WTC11 (cell line): ENCODE data around the gene GMPR2. TPM values are rescaled to one million over a fixed set of nuclear protein-coding genes. Genes with fewer than 3 reads are reported as not detected.

ENCODE experiments used
- AFF4 ChIP-seq: sonication (generic); formaldehyde crosslinking; IDR thresholded peaks from 2 replicates; pipeline ENCODE4 v1.8.1; 2023; ENCODE audit warnings: mild to moderate bottlenecking, missing genetic modification reagents, borderline replicate concordance
- ATF1 ChIP-seq: sonication (generic); formaldehyde crosslinking; IDR thresholded peaks from 2 replicates; pipeline ENCODE4 v1.8.1; 2023; ENCODE audit warnings: mild to moderate bottlenecking, moderate library complexity, missing genetic modification reagents
- ESRRA ChIP-seq: sonication (generic); formaldehyde crosslinking; IDR thresholded peaks from 2 replicates; pipeline ENCODE4 v1.8.1; 2022; ENCODE audit warnings: mild to moderate bottlenecking, missing genetic modification reagents, borderline replicate concordance
- ETV6 ChIP-seq: sonication (generic); formaldehyde crosslinking; IDR thresholded peaks from 2 replicates; pipeline ENCODE4 v1.8.1; 2022; ENCODE audit warnings: mild to moderate bottlenecking, missing genetic modification reagents
- HMGA2 ChIP-seq: fragments of 250-450 bp; sonication (Bioruptor Pico); IDR thresholded peaks from 2 replicates; pipeline ENCODE4 v1.4.0; 2021; ENCODE audit warnings: mild to moderate bottlenecking, moderate library complexity
- KAT7 ChIP-seq: sonication (generic); formaldehyde crosslinking; IDR thresholded peaks from 2 replicates; pipeline ENCODE4 v1.8.1; 2023; ENCODE audit warnings: missing genetic modification reagents, mild to moderate bottlenecking, borderline replicate concordance
- MYBL2 ChIP-seq: sonication (generic); formaldehyde crosslinking; IDR thresholded peaks from 2 replicates; pipeline ENCODE4 v1.8.1; 2023; ENCODE audit warnings: mild to moderate bottlenecking, moderate library complexity, missing genetic modification reagents
- NFE2L1 ChIP-seq: sonication (generic); formaldehyde crosslinking; IDR thresholded peaks from 2 replicates; pipeline ENCODE4 v1.8.1; 2023; ENCODE audit warnings: missing genetic modification reagents
- RELA ChIP-seq: sonication (generic); formaldehyde crosslinking; IDR thresholded peaks from 2 replicates; pipeline ENCODE4 v1.8.1; 2022; ENCODE audit warnings: missing genetic modification reagents, mild to moderate bottlenecking, borderline replicate concordance
- SOX15 ChIP-seq: fragments of 250-450 bp; sonication (Bioruptor Pico); IDR thresholded peaks from 2 replicates; pipeline ENCODE4 v1.9.0; 2021; ENCODE audit warnings: mild to moderate bottlenecking
- SP1 ChIP-seq: sonication (generic); formaldehyde crosslinking; conservative IDR thresholded peaks from 2 replicates; pipeline ENCODE4 v1.8.1; 2022; ENCODE audit warnings: missing genetic modification reagents
- TEAD4 ChIP-seq: sonication (generic); formaldehyde crosslinking; IDR thresholded peaks from 2 replicates; pipeline ENCODE4 v1.8.0; 2022; ENCODE audit warnings: mild to moderate bottlenecking, missing genetic modification reagents
- TP53 ChIP-seq: sonication (generic); formaldehyde crosslinking; IDR thresholded peaks from 2 replicates; pipeline ENCODE4 v1.8.1; 2023; ENCODE audit warnings: mild to moderate bottlenecking, missing genetic modification reagents
- ZMAT4 ChIP-seq: fragments of 250-450 bp; sonication (Bioruptor Pico); IDR thresholded peaks from 2 replicates; pipeline ENCODE4 v1.9.0; 2021; ENCODE audit warnings: mild to moderate bottlenecking
- ZNF138 ChIP-seq: sonication (generic); formaldehyde crosslinking; conservative IDR thresholded peaks from 2 replicates; pipeline ENCODE4 v1.8.1; 2022; ENCODE audit warnings: mild to moderate bottlenecking, moderate library complexity, missing genetic modification reagents
- ZNF219 ChIP-seq: sonication (generic); formaldehyde crosslinking; IDR thresholded peaks from 2 replicates; pipeline ENCODE4 v1.8.0; 2023; ENCODE audit warnings: missing genetic modification reagents, mild to moderate bottlenecking, borderline replicate concordance
- ZNF232 ChIP-seq: sonication (generic); formaldehyde crosslinking; IDR thresholded peaks from 2 replicates; pipeline ENCODE4 v1.8.0; 2022; ENCODE audit warnings: mild to moderate bottlenecking, missing genetic modification reagents
- ZNF317 ChIP-seq: sonication (generic); formaldehyde crosslinking; IDR thresholded peaks from 2 replicates; pipeline ENCODE4 v1.8.1; 2023; ENCODE audit warnings: low read depth, mild to moderate bottlenecking, moderate library complexity, missing genetic modification reagents, borderline replicate concordance
- total RNA-seq: library from RNA; stranded (reverse); gene quantifications from 3 replicates; pipeline ENCODE4 v1.2.3, GENCODE V29; 2021
- TF ChIP-seq, protein P1 (sequence below): sonication (generic); formaldehyde crosslinking; IDR thresholded peaks from 2 replicates; pipeline ENCODE4 v1.8.0; 2023; ENCODE audit warnings: missing genetic modification reagents, mild to moderate bottlenecking, borderline replicate concordance
- TF ChIP-seq, protein P2 (sequence below): fragments of 250-450 bp; sonication (Bioruptor Pico); IDR thresholded peaks from 2 replicates; pipeline ENCODE4 v1.9.0; 2021; ENCODE audit warnings: mild to moderate bottlenecking, borderline replicate concordance
- TF ChIP-seq, protein P3 (sequence below): sonication (generic); formaldehyde crosslinking; IDR thresholded peaks from 2 replicates; pipeline ENCODE4 v1.8.1; 2023; ENCODE audit warnings: mild to moderate bottlenecking, missing genetic modification reagents, moderate library complexity
- TF ChIP-seq, protein P4 (sequence below): sonication (generic); formaldehyde crosslinking; IDR thresholded peaks from 2 replicates; pipeline ENCODE4 v1.8.1; 2023; ENCODE audit warnings: mild to moderate bottlenecking, missing genetic modification reagents

Gene GMPR2
- total RNA-seq, 1 experiment from 2014 or later, result 82.3 TPM

GRCh38 chr14:24188251-24189058, 44.3 kb upstream of the GMPR2 start, which contains the start of gene IPO4 (continued):
- TF ChIP-seq, protein P1, sequence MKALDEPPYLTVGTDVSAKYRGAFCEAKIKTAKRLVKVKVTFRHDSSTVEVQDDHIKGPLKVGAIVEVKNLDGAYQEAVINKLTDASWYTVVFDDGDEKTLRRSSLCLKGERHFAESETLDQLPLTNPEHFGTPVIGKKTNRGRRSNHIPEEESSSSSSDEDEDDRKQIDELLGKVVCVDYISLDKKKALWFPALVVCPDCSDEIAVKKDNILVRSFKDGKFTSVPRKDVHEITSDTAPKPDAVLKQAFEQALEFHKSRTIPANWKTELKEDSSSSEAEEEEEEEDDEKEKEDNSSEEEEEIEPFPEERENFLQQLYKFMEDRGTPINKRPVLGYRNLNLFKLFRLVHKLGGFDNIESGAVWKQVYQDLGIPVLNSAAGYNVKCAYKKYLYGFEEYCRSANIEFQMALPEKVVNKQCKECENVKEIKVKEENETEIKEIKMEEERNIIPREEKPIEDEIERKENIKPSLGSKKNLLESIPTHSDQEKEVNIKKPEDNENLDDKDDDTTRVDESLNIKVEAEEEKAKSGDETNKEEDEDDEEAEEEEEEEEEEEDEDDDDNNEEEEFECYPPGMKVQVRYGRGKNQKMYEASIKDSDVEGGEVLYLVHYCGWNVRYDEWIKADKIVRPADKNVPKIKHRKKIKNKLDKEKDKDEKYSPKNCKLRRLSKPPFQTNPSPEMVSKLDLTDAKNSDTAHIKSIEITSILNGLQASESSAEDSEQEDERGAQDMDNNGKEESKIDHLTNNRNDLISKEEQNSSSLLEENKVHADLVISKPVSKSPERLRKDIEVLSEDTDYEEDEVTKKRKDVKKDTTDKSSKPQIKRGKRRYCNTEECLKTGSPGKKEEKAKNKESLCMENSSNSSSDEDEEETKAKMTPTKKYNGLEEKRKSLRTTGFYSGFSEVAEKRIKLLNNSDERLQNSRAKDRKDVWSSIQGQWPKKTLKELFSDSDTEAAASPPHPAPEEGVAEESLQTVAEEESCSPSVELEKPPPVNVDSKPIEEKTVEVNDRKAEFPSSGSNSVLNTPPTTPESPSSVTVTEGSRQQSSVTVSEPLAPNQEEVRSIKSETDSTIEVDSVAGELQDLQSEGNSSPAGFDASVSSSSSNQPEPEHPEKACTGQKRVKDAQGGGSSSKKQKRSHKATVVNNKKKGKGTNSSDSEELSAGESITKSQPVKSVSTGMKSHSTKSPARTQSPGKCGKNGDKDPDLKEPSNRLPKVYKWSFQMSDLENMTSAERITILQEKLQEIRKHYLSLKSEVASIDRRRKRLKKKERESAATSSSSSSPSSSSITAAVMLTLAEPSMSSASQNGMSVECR (CRISPR knock-in tag), result peak; percentile 71; the same call in 1 of the 2 replicates
- TF ChIP-seq, protein P2, sequence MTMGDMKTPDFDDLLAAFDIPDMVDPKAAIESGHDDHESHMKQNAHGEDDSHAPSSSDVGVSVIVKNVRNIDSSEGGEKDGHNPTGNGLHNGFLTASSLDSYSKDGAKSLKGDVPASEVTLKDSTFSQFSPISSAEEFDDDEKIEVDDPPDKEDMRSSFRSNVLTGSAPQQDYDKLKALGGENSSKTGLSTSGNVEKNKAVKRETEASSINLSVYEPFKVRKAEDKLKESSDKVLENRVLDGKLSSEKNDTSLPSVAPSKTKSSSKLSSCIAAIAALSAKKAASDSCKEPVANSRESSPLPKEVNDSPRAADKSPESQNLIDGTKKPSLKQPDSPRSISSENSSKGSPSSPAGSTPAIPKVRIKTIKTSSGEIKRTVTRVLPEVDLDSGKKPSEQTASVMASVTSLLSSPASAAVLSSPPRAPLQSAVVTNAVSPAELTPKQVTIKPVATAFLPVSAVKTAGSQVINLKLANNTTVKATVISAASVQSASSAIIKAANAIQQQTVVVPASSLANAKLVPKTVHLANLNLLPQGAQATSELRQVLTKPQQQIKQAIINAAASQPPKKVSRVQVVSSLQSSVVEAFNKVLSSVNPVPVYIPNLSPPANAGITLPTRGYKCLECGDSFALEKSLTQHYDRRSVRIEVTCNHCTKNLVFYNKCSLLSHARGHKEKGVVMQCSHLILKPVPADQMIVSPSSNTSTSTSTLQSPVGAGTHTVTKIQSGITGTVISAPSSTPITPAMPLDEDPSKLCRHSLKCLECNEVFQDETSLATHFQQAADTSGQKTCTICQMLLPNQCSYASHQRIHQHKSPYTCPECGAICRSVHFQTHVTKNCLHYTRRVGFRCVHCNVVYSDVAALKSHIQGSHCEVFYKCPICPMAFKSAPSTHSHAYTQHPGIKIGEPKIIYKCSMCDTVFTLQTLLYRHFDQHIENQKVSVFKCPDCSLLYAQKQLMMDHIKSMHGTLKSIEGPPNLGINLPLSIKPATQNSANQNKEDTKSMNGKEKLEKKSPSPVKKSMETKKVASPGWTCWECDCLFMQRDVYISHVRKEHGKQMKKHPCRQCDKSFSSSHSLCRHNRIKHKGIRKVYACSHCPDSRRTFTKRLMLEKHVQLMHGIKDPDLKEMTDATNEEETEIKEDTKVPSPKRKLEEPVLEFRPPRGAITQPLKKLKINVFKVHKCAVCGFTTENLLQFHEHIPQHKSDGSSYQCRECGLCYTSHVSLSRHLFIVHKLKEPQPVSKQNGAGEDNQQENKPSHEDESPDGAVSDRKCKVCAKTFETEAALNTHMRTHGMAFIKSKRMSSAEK (CRISPR knock-in tag), result no peak
- TF ChIP-seq NFE2L1 (CRISPR knock-in tag), result peak; percentile 64; the same call in 1 of the 2 replicates
- TF ChIP-seq RELA (CRISPR knock-in tag), result 0 out of 2 replicates have a peak, but pooled peaks have one; percentile 55
- TF ChIP-seq ZNF138 (CRISPR knock-in tag), result peak; percentile 72; the same call in 1 of the 2 replicates
- no peak for TF ChIP-seq HMGA2
- peak; percentile 33; the same call in 1 of the 2 replicates for TF ChIP-seq ZNF219
- peak; percentile 90; the same call in 1 of the 2 replicates for TF ChIP-seq ESRRA (CRISPR knock-in tag)
- peak; percentile 61; the same call in 1 of the 2 replicates for TF ChIP-seq AFF4 (CRISPR knock-in tag)
- TF ChIP-seq SP1, result peak; percentile 88
- TF ChIP-seq SOX15 (CRISPR knock-in tag), result no peak
- TF ChIP-seq, protein P3, sequence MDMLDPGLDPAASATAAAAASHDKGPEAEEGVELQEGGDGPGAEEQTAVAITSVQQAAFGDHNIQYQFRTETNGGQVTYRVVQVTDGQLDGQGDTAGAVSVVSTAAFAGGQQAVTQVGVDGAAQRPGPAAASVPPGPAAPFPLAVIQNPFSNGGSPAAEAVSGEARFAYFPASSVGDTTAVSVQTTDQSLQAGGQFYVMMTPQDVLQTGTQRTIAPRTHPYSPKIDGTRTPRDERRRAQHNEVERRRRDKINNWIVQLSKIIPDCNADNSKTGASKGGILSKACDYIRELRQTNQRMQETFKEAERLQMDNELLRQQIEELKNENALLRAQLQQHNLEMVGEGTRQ (CRISPR knock-in tag), result peak; percentile 86
- no peak for TF ChIP-seq ZMAT4
- TF ChIP-seq TEAD4, result no peak
- TF ChIP-seq TP53 (CRISPR knock-in tag), result peak; percentile 84
- peak; percentile 47; the same call in 1 of the 2 replicates for TF ChIP-seq ETV6
- no peak for TF ChIP-seq ZNF317 (CRISPR knock-in tag)
- TF ChIP-seq MYBL2 (CRISPR knock-in tag), result peak; percentile 82
- TF ChIP-seq, protein P4, sequence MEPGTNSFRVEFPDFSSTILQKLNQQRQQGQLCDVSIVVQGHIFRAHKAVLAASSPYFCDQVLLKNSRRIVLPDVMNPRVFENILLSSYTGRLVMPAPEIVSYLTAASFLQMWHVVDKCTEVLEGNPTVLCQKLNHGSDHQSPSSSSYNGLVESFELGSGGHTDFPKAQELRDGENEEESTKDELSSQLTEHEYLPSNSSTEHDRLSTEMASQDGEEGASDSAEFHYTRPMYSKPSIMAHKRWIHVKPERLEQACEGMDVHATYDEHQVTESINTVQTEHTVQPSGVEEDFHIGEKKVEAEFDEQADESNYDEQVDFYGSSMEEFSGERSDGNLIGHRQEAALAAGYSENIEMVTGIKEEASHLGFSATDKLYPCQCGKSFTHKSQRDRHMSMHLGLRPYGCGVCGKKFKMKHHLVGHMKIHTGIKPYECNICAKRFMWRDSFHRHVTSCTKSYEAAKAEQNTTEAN (CRISPR knock-in tag), result peak; percentile 69; the same call in 1 of the 2 replicates
- TF ChIP-seq ATF1 (CRISPR knock-in tag), result 0 out of 2 replicates have a peak, but pooled peaks have one; percentile 39
- peak; percentile 63; the same call in 1 of the 2 replicates for TF ChIP-seq ZNF232 (CRISPR knock-in tag)
- TF ChIP-seq KAT7, result 0 out of 2 replicates have a peak, but pooled peaks have one; percentile 59
